Measurements from ENCODE around the gene VPS50. TPM values are rescaled to one million over a fixed set of nuclear protein-coding genes. Genes with fewer than 3 reads are reported as not detected.

The VPS50 gene
- total RNA-seq, 6 donors from 2014 or later: 8.3 to 30.4 (median 21.9) TPM

DNA sequence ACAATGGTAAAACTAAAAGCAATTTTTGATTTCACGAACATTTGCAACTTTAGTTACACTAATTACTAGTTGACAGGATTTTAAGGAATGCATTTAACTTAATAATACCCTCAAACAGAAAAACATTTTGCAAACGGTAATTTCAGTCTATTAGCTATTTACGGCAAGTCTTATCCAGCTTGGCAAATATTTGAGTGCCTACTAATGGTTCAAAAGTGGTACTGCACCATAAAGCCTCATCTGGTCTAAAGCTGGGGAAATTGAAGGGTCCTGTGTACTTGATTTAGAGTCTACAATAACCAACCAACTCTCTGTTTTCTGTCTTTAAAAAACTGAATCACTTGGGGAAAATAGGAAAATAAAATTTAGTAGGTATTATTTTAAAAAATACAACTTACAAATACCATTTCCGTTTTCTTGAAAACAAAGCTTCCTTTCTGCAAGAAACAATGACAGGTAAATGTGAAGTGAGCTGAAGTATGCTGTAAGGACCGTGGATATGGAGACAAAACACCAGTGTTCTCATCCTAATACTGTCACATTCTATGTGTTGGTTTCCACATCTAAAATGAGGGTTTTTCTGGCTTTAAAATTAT lies 142.3 kb downstream of the VPS50 start:
- WGBS, 2 donors: 28 to 32% methylated on average over 5 of the region's 5 CpGs
- no peaks in the 10 kb centered on the region for H3K36me3 ChIP-seq
- no peaks in the 10 kb centered on the region for H3K9me3 ChIP-seq
- H3K27ac ChIP-seq: no peak overlapping the region
- no peaks in the 10 kb centered on the region for H3K27me3 ChIP-seq
- H3K4me1 ChIP-seq: no peaks in the 10 kb centered on the region
- H3K4me3 ChIP-seq: no peak overlapping the region
- ATAC-seq (ENCODE audit: low FRiP score in 2 of 2): peak in 1 of 2 donors; percentile 45
- DNase-seq: no peak
- TF ChIP-seq, protein P1, sequence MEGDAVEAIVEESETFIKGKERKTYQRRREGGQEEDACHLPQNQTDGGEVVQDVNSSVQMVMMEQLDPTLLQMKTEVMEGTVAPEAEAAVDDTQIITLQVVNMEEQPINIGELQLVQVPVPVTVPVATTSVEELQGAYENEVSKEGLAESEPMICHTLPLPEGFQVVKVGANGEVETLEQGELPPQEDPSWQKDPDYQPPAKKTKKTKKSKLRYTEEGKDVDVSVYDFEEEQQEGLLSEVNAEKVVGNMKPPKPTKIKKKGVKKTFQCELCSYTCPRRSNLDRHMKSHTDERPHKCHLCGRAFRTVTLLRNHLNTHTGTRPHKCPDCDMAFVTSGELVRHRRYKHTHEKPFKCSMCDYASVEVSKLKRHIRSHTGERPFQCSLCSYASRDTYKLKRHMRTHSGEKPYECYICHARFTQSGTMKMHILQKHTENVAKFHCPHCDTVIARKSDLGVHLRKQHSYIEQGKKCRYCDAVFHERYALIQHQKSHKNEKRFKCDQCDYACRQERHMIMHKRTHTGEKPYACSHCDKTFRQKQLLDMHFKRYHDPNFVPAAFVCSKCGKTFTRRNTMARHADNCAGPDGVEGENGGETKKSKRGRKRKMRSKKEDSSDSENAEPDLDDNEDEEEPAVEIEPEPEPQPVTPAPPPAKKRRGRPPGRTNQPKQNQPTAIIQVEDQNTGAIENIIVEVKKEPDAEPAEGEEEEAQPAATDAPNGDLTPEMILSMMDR (IDR thresholded peaks at IDR 0.05): peak in 4 of 6 experiments; percentile 37 to 46 (median 43)
- TF ChIP-seq EP300 (IDR thresholded peaks at IDR 0.05) (no peak), POLR2AphosphoS5 (IDR thresholded peaks at IDR 0.05) (no peak), POLR2A (IDR thresholded peaks at IDR 0.05) (no peak)

GRCh38 chr7:93375603-93376002 lies 143.4 kb downstream of the VPS50 start:
- H3K4me3 ChIP-seq: no peak overlapping the region
- DNase-seq (no peak), ATAC-seq (ENCODE audit: low FRiP score in 2 of 2) (no peak)
- H3K9me3 ChIP-seq: no peaks in the 10 kb centered on the region
- no peak overlapping the region for H3K27ac ChIP-seq
- no peaks in the 10 kb centered on the region for H3K36me3 ChIP-seq
- H3K27me3 ChIP-seq: no peaks in the 10 kb centered on the region
- no peak for TF ChIP-seq EP300 (IDR thresholded peaks at IDR 0.05)
- TF ChIP-seq POLR2A (IDR thresholded peaks at IDR 0.05): no peak
- no peak for TF ChIP-seq POLR2AphosphoS5 (IDR thresholded peaks at IDR 0.05)
- TF ChIP-seq, protein P1 (IDR thresholded peaks at IDR 0.05): no peak
- no peaks in the 10 kb centered on the region for H3K4me1 ChIP-seq

DNA sequence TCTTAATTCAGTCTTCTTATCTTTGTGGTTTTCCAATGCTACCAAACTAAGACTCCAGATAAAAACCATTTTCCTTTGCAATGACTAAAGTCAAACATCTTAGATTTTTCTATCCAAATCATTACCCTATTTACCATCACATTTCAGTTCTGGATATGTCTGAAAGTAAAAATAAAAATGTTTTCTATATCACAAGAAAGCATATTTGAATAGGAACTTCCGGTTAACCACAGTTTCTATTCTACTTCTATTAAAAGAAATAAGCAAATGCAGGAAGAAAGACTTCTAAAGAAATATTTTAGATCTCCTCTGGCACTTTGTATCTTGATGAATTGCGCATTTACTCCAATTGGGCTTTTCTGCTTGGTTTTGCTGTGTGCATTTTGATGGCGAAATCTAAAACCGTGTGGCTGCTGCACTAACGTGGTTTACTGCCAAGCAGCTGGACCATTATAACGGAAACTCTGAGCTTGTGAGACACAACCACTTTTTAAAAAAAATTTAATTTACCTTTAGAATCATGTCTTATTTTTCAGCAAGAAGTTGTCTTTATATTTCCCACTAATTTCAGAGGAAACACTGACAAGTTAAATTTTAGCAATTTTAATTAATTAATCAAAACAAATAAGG lies 146.1 kb downstream of the VPS50 start:
- no peak for ATAC-seq (ENCODE audit: low FRiP score in 2 of 2)
- no peak overlapping the region for H3K27ac ChIP-seq
- H3K4me1 ChIP-seq: no peaks in the 10 kb centered on the region
- 71 to 76% methylated on average over 6 of the region's 6 CpGs for WGBS, 2 donors
- no peaks in the 10 kb centered on the region for H3K27me3 ChIP-seq
- H3K9me3 ChIP-seq: no peaks in the 10 kb centered on the region
- H3K4me3 ChIP-seq: no peak overlapping the region
- TF ChIP-seq, protein P1 (IDR thresholded peaks at IDR 0.05): no peak
- TF ChIP-seq EP300 (IDR thresholded peaks at IDR 0.05): no peak
- no peak for TF ChIP-seq POLR2A (IDR thresholded peaks at IDR 0.05)
- TF ChIP-seq POLR2AphosphoS5 (IDR thresholded peaks at IDR 0.05): no peak
- no peak for DNase-seq
- H3K36me3 ChIP-seq: no peaks in the 10 kb centered on the region

GRCh38 chr7:93382362-93382761 lies 150.2 kb downstream of the VPS50 start:
- H3K27ac ChIP-seq: no peak overlapping the region
- H3K4me1 ChIP-seq: no peaks in the 10 kb centered on the region
- no peaks in the 10 kb centered on the region for H3K36me3 ChIP-seq
- TF ChIP-seq, protein P1 (IDR thresholded peaks at IDR 0.05): no peak
- DNase-seq (no peak), ATAC-seq (ENCODE audit: low FRiP score in 2 of 2) (no peak)
- H3K27me3 ChIP-seq: no peaks in the 10 kb centered on the region
- H3K4me3 ChIP-seq: no peak overlapping the region
- WGBS, 2 donors: 90 to 94% methylated on average over 3 of the region's 3 CpGs
- H3K9me3 ChIP-seq: no peaks in the 10 kb centered on the region

GRCh38 chr7:93390660-93391059 lies 158.5 kb downstream of the VPS50 start:
- no peak for TF ChIP-seq POLR2AphosphoS5 (IDR thresholded peaks at IDR 0.05)
- TF ChIP-seq POLR2A (IDR thresholded peaks at IDR 0.05): no peak
- no peak for TF ChIP-seq EP300 (IDR thresholded peaks at IDR 0.05)
- TF ChIP-seq, protein P1 (IDR thresholded peaks at IDR 0.05): no peak
- Histone ChIP-seq H3K36me3 (no peaks in the 10 kb centered on the region), H3K4me3 (no peak overlapping the region), H3K4me1 (no peaks in the 10 kb centered on the region), H3K27me3 (no peaks in the 10 kb centered on the region), H3K27ac (no peak overlapping the region), H3K9me3 (no peaks in the 10 kb centered on the region)
- DNase-seq: no peak
- ATAC-seq (ENCODE audit: low FRiP score in 2 of 2): no peak
- WGBS, 2 donors: 91 to 94% methylated on average over 3 of the region's 3 CpGs
